NCI-H2196 treated with DMSO at 0.1 percent for 48 hours (cell line): ENCODE data around the gene ZNF414.

ENCODE experiments used
- DNase-seq: peaks from one replicate; lab custom pipeline; 2025; ENCODE audit not compliant: unreplicated experiment; lab: John Stamatoyannopoulos, UW

Gene ZNF414

DNA sequence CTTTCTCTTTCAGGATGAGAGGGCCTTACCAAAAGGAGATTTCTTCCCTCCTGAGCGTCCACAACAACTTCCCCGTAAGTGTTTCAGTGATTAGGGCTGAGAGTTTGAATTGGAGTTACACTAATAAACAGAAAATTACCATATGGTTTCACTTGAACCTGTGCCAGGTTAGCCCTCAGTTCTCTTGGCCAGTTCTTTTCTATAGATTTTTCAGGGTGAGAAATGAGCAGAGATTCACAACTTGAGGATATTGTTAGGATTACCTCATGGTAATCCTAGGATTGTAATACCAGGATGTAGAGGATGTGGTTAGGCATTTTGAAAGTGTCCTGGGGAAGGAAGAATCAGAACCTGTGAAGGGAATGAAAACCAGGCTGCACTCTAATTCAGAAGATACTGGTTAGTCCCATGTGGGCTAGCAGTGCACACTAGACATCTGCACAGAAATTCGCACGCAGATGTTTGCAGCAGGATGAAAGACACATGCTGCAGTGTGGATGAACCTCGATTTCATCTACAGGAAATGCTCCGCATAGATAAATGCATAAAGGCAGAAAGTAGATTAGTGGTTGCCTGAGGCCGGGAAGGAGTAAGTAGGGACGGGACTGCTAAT lies 45.1 kb downstream of the ZNF414 start:
- DNase-seq: no peak

DNA sequence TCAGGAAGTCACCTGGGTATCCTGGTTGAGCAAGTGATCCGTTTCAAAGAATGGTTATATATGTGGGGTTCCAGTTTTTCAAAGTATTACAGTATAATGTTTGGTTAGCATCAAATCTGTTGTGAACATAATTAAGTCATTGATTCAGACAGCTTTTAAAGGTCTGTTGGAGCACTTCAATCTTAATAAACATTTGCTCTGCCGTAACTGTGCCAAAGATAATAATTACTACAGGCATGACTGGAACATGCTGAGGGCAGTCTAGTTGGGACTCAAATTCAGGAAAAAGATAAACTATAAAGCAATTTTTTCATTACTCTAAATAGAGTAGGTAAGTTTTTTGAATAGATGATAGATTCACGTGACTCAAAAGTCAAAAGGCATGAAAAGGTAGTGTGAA lies 45.8 kb downstream of the ZNF414 start:
- no peak for DNase-seq

DNA sequence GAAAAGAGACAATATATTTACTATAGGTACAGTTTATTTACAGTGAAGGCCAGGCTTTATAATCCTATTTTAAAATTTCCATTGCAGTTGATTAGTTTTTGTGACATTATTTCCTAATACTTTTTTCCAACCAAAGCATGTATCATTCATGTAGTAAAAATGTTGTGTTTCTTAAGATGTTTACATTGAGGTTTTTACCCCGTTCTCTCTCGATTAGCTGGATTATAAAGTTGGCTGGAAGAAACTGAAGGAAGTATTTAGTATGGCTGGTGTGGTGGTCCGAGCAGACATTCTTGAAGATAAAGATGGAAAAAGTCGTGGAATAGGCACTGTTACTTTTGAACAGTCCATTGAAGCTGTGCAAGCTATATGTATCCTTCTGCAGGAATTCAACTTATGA lies 47.9 kb downstream of the ZNF414 start:
- no peak for DNase-seq

DNA sequence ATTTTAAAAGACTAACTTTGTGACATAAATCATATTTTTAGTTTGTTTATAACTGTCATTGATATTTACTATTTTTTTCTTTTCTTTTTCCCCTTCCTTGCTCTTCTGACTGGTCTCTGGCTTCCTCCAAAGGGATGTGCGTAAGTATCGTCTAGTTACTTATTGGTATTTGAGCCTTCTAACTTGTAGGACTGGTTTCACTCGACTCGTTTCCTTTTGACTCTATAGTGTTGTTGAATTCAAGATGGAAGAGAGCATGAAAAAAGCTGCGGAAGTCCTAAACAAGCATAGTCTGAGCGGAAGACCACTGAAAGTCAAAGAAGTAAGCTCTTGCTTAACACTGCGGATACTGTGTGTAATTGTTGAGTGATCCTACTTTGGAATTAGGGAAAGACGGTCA lies 50.6 kb downstream of the ZNF414 start:
- no peak for DNase-seq

DNA sequence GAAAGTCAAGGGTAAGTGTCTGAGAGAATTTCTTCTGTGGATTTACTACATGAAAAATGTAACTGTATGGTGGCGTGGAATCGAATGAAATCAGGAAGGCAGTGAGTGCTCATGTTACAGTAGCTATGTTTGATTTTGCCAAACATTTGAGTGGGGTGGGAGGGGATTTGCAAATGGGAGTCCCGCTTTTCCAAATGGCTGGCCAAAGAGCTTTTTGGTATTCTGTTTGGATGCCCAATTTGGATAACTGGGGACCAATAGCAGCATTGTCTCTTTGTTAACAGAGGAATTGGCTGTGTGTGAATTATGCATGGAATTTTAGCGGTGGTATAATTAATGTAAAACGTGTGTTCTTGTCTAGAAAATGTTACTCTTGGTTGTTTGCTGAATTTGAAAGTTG lies 51.4 kb downstream of the ZNF414 start:
- DNase-seq: no peak

DNA sequence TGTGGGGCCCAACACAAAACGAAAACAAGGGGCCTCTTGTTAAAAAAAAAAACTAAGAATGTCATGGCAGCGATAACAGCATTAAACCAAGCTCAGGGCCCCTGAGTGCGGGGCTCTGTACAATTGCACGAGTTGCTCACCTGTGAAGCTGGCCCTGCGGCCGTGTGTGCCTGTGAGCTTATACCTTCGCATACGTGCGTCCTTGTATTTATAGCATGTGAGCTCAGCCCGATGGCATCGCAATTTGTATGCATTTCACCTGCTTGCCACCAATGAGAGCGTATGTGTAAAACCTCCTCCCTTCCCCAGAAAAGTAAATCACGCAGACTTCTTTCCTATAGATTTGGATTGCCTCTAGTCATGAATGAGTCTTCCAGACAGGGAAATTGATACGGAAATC lies 52.1 kb downstream of the ZNF414 start:
- DNase-seq: no peak

DNA sequence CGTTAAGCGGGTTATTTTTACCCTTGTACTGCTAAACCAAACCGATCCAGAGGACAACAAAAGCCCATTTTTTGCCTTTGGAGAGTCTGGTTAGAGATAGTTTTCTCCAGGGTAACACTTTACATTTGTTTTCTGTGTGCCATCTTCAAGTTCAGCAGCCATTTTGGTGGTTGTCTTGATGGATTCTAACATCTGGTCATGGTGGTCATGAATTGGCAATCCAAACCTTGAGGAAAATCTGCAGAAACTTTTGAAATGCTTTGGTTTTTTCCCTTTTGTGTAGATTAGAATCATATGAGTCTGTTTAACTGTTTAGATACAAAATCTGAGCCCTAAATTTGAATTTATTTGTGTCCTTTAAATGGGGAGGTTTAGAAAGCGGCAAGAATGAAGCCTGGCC lies 52.6 kb downstream of the ZNF414 start:
- DNase-seq: no peak

DNA sequence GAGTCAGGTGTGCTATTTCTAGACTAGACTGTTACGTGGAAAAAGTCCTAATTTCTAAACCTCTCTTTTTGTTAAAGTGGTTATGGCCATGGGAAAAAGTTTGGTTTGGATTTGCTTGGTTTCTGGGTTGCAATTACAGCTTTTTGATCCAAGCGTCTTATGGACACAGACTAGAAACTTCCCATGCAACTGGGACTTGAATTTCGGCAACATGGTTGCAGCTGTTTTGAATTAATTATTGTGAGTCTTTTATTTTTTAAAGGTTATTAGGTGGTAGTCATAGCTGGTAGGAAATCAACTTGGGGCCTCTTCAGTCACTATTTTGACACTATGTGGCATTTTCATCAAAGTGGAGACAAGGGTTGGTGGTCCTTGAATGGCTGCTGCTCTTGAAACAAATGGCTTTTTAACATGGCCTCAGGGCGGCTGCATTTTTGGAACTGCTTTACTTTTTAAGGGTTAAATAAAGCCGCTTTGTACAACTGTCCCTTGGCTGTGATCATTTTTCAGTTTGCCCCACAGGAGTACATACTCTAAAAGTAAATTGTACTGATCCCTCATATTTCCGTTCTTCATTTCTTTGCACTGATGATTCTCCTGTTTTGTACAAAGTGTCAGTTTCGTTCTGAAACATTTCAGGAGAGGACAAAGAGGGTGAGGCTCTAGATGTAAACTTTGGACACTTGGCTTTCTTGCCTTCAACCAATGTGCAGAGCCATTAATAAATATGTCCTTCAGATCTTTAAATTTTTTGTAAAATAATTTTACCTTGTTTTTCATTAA lies 53.3 kb downstream of the ZNF414 start:
- DNase-seq: no peak
